Embryonic facial prominence (tissue), 1 donor: ENCODE data around the gene ARL5B.
"Not testable (repeated sequence)": the region's sequence is repeated elsewhere in the genome, so short reads cannot be mapped to it uniquely, and the experiment has no call there.

Source experiments
- DNase-seq: peaks from one replicate; pipeline ENCODE4 v3.0.0-alpha.2; 2016; ENCODE audit errors: extremely low spot score

ARL5B gene, protein sequence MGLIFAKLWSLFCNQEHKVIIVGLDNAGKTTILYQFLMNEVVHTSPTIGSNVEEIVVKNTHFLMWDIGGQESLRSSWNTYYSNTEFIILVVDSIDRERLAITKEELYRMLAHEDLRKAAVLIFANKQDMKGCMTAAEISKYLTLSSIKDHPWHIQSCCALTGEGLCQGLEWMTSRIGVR

GRCh38 chr10:18659125-18659818 is at the start of gene ARL5B:
ARL5B (plus strand) TSS chr10:18659431; CDS start chr10:18659638, 207 bp downstream.
- DNase-seq = peak; percentile 95

- DNase-seq = no peak
These were observed 48.7 kb upstream of the ARL5B start for GRCh38 chr10:18610517-18610916.

- no peak for DNase-seq
These were observed 48.1 kb upstream of the ARL5B start for GRCh38 chr10:18611168-18611567.

DNA sequence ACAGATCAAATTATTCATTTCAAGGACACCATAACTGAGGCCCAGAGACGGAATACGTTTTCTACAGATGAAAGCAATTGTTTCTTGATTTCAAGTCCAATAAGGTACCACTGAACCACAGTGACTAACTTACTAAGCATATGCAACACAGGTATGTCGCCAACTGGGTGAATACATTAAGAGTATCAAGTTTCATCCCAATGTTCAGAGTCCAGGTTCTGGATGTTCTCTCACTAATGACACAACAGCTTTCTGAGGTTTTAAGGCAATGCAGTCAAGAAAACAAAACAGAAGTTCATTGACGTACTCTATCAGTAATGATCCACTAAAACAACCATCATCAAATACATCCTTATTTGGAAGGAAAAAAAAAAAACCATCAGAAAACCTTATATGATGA is 43.6 kb upstream of the ARL5B start:
- DNase-seq = no peak

DNA sequence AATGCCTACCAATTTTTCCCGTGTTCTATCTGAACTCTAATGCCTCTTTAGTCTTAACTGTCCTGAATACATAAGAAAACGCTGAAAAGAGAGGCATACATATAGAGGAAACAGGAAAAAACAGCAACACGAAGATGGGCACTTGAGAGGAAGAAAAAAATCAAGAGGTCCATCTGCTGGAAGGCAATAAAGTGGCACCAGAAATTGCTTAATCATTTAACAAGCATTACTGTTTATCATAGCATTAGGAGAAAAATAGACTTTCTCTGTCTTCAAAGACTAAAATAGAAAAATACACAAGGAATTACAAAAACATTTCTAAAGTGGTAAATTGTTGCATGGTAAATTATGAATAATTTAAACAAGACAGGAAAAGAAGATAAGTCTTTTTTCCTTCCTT is 42.9 kb upstream of the ARL5B start:
- no peak for DNase-seq

DNA sequence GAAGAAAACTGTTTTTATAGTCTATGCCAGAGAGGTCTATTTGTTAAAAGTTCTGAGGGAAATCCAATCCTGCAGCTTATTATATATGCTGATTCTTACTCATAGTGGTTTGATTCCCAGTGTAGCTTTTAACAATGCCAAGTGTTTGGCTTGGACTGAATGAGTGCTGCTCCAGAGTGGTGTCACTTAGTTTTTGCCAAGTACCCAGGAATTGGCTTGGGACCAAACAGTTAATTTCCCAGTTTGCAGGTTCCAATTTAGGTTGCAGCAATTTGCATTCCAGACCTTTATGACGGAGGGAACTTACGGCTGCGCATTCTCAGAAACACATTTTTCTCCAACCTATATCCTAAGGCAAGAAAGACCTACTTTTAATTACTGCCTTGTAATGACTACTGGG is 40.2 kb upstream of the ARL5B start:
- DNase-seq = no peak

GRCh38 chr10:18620856-18621255 is 38.4 kb upstream of the ARL5B start:
- DNase-seq = no peak

DNA sequence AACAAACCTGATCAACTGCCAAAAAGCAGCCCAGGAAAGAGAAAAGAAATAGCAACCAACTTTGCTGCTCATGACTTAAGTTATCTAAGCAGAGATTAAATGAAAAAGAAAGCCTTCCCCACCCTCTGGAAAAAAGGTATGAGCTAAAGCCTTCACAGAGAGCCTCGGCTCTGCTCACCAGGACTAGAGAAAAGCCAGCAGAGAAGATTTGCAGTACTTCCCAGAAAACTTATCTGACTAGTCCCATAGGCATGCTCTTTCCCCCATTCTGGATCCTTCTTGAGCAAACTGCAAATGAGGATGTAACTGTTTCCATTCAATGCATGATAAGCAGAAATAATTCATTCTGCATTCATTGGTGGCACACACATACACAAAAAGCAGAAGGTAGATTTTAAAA is 35.6 kb upstream of the ARL5B start:
- DNase-seq = not testable (repeated sequence)

DNA sequence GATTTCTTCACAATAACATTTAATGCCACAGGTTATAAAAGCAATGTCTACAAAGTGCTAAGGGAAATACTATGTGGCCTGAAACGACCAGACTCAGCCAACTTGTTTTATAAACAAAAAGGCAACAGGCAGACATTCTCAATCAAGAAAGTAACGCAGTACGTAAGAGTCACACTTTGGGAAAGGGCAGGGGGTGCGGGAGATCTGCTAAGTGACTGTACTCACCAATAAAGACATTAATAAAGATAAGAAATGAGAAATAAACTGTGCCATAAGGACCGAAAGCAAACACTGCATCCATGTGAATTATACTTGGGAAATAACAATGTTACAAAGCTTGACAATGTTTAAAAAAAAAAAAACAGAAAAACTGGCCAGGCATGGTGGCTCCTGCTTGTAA is 33.3 kb upstream of the ARL5B start:
- no peak for DNase-seq

DNA sequence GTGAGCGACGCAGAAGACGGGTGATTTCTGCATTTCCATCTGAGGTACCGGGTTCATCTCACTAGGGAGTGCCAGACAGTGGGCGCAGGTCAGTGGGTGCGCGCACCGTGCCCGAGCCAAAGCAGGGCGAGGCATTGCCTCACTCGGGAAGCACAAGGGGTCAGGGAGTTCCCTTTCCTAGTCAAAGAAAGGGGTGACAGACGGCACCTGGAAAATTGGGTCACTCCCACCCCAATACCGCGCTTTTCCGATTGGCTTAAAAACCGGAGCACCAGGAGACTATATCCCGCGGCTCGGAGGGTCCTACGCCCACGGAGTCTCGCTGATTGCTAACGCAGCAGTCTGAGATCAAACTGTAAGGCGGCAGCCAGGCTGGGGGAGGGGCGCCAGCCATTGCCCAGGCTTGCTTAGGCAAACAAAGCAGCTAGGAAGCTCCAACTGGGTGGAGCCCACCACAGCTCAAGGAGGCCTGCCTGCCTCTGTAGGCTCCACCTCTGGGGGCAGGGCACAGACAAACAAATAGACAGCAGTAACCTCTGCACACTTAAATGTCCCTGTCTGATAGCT is 31.7 kb upstream of the ARL5B start:
- DNase-seq = not testable (repeated sequence)

GRCh38 chr10:18632500-18632899 is 26.7 kb upstream of the ARL5B start:
- DNase-seq = not testable (repeated sequence)

- DNase-seq = no peak
These were observed 23.2 kb upstream of the ARL5B start for GRCh38 chr10:18635995-18636394.

- not testable (repeated sequence) for DNase-seq
These were observed 21.8 kb upstream of the ARL5B start for GRCh38 chr10:18637400-18637799.

DNA sequence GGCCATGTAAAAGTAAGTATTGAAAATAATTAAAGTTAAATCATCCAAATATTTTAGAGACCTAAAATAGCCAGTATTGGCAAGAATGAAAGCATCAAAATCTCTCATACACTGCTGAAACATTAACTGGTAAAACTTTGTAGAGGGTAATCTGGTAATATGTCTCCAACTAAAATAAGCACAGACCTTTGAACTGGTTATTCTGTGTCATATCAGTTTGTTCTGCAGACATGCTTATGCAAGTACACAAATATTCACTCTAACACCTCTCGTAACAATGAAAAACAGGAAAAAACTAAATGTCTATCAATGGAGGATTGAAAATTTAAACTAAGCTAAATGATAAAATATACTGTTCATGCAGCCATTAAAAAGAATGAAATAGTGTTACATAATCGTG is 19.5 kb upstream of the ARL5B start:
- not testable (repeated sequence) for DNase-seq

DNA sequence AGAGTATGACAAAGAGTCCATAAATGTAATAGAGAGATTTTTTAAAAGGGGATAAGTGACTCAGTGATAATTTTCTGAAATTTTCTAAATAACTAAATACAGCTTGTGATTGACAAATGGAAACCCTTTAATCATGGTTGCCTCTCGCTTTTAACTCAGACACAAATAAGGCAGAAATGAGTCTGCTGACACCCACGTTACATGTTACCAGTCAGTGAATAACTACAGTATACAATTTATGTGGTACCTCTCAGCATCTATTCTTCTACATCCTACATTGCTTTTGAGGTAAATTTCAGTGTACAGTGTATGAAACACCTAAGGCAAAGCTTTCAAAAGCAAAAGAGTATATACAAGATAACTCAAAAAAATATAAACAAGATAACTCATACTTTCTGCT is 12.1 kb upstream of the ARL5B start:
- DNase-seq = no peak

- no peak for DNase-seq
These were observed 11.3 kb upstream of the ARL5B start for GRCh38 chr10:18647945-18648344.

DNA sequence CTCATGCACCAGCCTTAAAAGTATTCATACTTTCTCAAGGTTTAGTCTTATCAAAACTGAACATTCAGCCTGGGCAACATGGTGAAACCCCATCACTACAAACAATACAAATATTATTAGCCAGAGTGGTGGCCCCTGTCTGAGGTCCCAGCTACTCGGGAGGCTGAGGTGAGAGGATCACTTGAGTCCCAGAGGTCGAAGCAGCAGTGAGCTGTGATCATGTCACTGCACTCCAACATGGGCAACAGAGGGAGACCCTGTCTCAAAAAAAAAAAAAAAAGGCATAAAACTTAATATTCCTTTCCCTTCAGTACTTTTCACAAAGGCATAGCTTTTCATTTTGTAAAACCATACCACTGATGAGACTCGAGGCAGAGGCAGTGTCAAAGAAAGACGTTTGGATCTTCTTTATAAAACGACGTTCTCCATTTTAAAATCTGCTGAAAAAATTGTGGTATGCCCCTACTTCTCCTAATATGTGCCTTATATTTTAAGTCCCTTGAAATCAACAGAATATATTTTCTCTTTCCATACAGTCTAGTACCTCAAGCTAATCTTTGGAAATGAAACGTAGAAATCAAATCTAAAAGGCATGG is 9.8 kb upstream of the ARL5B start:
- DNase-seq = no peak

GRCh38 chr10:18650404-18650997 is 8.7 kb upstream of the ARL5B start:
- no peak for DNase-seq

GRCh38 chr10:18651324-18652007 is 7.8 kb upstream of the ARL5B start, which contains the start of gene NSUN6:
NSUN6 (minus strand) TSS chr10:18651587; CDS start chr10:18651203, 384 bp downstream.
- DNase-seq = peak; percentile 86

DNA sequence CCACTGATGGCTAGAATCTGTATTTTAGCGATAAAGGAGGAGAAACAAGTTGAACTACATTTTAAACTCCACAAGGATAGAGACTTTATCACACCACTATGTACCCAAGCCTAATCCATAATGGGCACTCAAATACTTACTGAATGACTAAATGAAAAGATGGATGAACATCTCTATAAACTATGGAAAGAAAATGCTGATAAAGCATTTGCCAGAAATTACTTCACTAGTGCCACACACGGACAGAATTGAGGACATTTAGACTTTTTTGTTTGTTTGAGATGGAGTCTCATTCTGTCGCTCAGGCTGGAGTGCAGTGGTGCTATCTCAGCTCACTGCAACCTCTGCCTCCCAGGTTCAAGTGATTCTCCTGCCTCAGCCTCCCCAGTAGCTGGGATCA is 6.1 kb upstream of the ARL5B start:
- no peak for DNase-seq

- no peak for DNase-seq
These were observed 2.5 kb upstream of the ARL5B start for GRCh38 chr10:18656724-18657123.
